HuH-7.5 (cell line): ENCODE results near the gene MACF1.
"Not testable (repeated sequence)": the region's sequence is repeated elsewhere in the genome, so short reads cannot be mapped to it uniquely, and the experiment has no call there.

Experiments used
- DNase-seq: peaks from one replicate; pipeline ENCODE4 v3.0.0; 2011; ENCODE audit warnings: low spot score

MACF1 gene

GRCh38 chr1:39514710-39515124, 310.2 kb downstream of the MACF1 start:
- not testable (repeated sequence) for DNase-seq

- DNase-seq: not testable (repeated sequence)
Observed at GRCh38 chr1:39515131-39516086, 310.9 kb downstream of the MACF1 start.

GRCh38 chr1:39516841-39517240, 312.3 kb downstream of the MACF1 start:
- not testable (repeated sequence) for DNase-seq

- DNase-seq: not testable (repeated sequence)
Observed at GRCh38 chr1:39517936-39518335, 313.4 kb downstream of the MACF1 start.

- DNase-seq: not testable (repeated sequence)
Observed at GRCh38 chr1:39519376-39519775, 314.9 kb downstream of the MACF1 start.

- not testable (repeated sequence) for DNase-seq
Observed at GRCh38 chr1:39522221-39522620, 317.7 kb downstream of the MACF1 start.

- no peak for DNase-seq
Observed at GRCh38 chr1:39522661-39523567, 318.4 kb downstream of the MACF1 start.

- DNase-seq: no peak
Observed at GRCh38 chr1:39524171-39524570, 319.7 kb downstream of the MACF1 start.

GRCh38 chr1:39524591-39525365, 320.3 kb downstream of the MACF1 start:
- DNase-seq: no peak

- DNase-seq: no peak
Observed at GRCh38 chr1:39525366-39526165, 321.1 kb downstream of the MACF1 start.

GRCh38 chr1:39526466-39527189, 322.1 kb downstream of the MACF1 start:
- DNase-seq: no peak

GRCh38 chr1:39527190-39527579, 322.7 kb downstream of the MACF1 start:
- DNase-seq: not testable (repeated sequence)

- DNase-seq: no peak
Observed at GRCh38 chr1:39528082-39528481, 323.6 kb downstream of the MACF1 start.

GRCh38 chr1:39529901-39530535, 325.5 kb downstream of the MACF1 start:
- DNase-seq: no peak

- no peak for DNase-seq
Observed at GRCh38 chr1:39531526-39531925, 327.0 kb downstream of the MACF1 start.

GRCh38 chr1:39533442-39533841, 328.9 kb downstream of the MACF1 start:
- no peak for DNase-seq
